ENCODE measurements around the gene GAB2. TPM values are rescaled to one million over a fixed set of nuclear protein-coding genes. Genes with fewer than 3 reads are reported as not detected.

GAB2 gene
- total and polyA plus RNA-seq, 2 of the 4 experiments (the other 2 are of a cell fraction) = 3.3 to 5.9 TPM

GRCh38 chr11:78420796-78421209 lies 3.2 kb upstream of the GAB2 start:
- dilution Hi-C loops (cut with HindIII; ENCODE audit: low sequenced_read_pairs, unreplicated experiment) = no loop called here
- no peak overlapping the region for H3K18ac ChIP-seq (ENCODE audit: low read depth, low read length)
- no peaks in the 10 kb centered on the region for H3K27me3 ChIP-seq (ENCODE audit: control insufficient read depth, insufficient read depth, low read length)
- H4K8ac ChIP-seq (ENCODE audit: low read depth in 2 of 2, low read length in 2 of 2) = no peak overlapping the region
- peaks cover 24% of the 10 kb centered on the region for H3K4me1 ChIP-seq (ENCODE audit: control insufficient read depth, insufficient read depth, low read length)
- H2AK9ac ChIP-seq (replicated peaks; ENCODE audit: low read depth, low read length, poor library complexity) = no peak overlapping the region
- H2BK15ac ChIP-seq (ENCODE audit: low read depth, low read length) = no peak overlapping the region
- H3K9me1 ChIP-seq (ENCODE audit: insufficient read depth, low read length) = peaks cover 11% of the 10 kb centered on the region
- ATAC-seq (ENCODE audit: low read depth) (no peak), DNase-seq (peak; percentile 85)
- no peak overlapping the region for H4K5ac ChIP-seq (ENCODE audit: low read depth, low read length)
- H4K20me1 ChIP-seq (ENCODE audit: insufficient read depth, low read length) = peaks cover 5% of the 10 kb centered on the region
- TF ChIP-seq MAFK (IDR thresholded peaks at IDR 0.05; ENCODE audit: low read depth, low read length) (no peak), SMC3 (IDR thresholded peaks at IDR 0.05; ENCODE audit: low read depth, low read length) (no peak), RCOR1 (IDR thresholded peaks at IDR 0.05; ENCODE audit: insufficient replicate concordance, low read length) (peak; percentile 92), BHLHE40 (IDR thresholded peaks at IDR 0.05; ENCODE audit: low read depth, low read length) (no peak)
- H2AFZ ChIP-seq (replicated peaks; ENCODE audit: low read length, poor library complexity) = peak overlapping the region; percentile 16
- WGBS, 2 experiments (ENCODE audit: extremely low coverage in 2 of 2, insufficient read length in 1 of 2) = no CpG with 5 or more reads among the region's 9 CpGs
- no TSS peak for BruUV-seq (replicated peaks)
- H3K79me1 ChIP-seq (ENCODE audit: low read depth in 1 of 2, low read length in 2 of 2) = peaks cover 0 to 16% of the 10 kb centered on the region in 2 experiments; a peak in 1 of 4 replicates
- H2BK20ac ChIP-seq (ENCODE audit: low read depth, low read length) = no peak overlapping the region
- no peak overlapping the region for H2BK5ac ChIP-seq (ENCODE audit: low read depth, low read length, poor library complexity, severe bottlenecking)
- ChIA-PET CTCF (interaction anchor here (1.0 to 1.1 kb wide), 2 partner anchors 10 to 193 kb away, joined by 3 to 4 read pairs; no protein-coding TSS in a partner anchor), POLR2A (ENCODE audit: unreplicated experiment) (no interaction called here)
- H2BK120ac ChIP-seq (ENCODE audit: low read depth, low read length) = no peak overlapping the region
- no peak overlapping the region for H3K9ac ChIP-seq (ENCODE audit: low read depth, low read length)
- H3K27ac ChIP-seq (ENCODE audit: insufficient read depth, low read length) = no peak overlapping the region
- no peak overlapping the region for H3K4me3 ChIP-seq (ENCODE audit: insufficient read depth, low read depth, low read length)
- in situ Hi-C loops (cut with MboI; ENCODE audit: low sequenced_read_pairs) = no loop called here
- H3K4ac ChIP-seq (ENCODE audit: low read depth, low read length) = peak overlapping the region; percentile 4; the same call in 1 of the 2 replicates
- peak overlapping the region; percentile 3; the same call in 1 of the 2 replicates for H3K4me2 ChIP-seq (ENCODE audit: low read depth, low read length)
- no peaks in the 10 kb centered on the region for H3K36me3 ChIP-seq (ENCODE audit: control insufficient read depth, insufficient read depth, low read length)
- H3K14ac ChIP-seq (replicated peaks; ENCODE audit: low read depth, low read length) = no peak overlapping the region
- no peak overlapping the region for H4K91ac ChIP-seq (ENCODE audit: insufficient read depth, low read depth, low read length)
- no peak overlapping the region for H3K56ac ChIP-seq (ENCODE audit: extremely low read depth, insufficient read depth, low read length)
- no peak overlapping the region for H3K23ac ChIP-seq (ENCODE audit: low read depth, low read length)
- H3K9me3 ChIP-seq (ENCODE audit: control insufficient read depth, insufficient read depth, low read length) = no peaks in the 10 kb centered on the region
- intact Hi-C loops (cut with micrococcal nuclease) = no loop called here
- peak overlapping the region; percentile 52 for H2AK5ac ChIP-seq (ENCODE audit: low read depth, low read length)

Measured in IMR-90 (cell line).